ENCODE data around the gene PNCK. TPM values are rescaled to one million over a fixed set of nuclear protein-coding genes. Genes with fewer than 3 reads are reported as not detected.
"Not testable (repeated sequence)": the region's sequence is repeated elsewhere in the genome, so short reads cannot be mapped to it uniquely, and the experiment has no call there.

Gene PNCK
- total and polyA plus RNA-seq, 5 experiments from 2014 or later: not detected

DNA sequence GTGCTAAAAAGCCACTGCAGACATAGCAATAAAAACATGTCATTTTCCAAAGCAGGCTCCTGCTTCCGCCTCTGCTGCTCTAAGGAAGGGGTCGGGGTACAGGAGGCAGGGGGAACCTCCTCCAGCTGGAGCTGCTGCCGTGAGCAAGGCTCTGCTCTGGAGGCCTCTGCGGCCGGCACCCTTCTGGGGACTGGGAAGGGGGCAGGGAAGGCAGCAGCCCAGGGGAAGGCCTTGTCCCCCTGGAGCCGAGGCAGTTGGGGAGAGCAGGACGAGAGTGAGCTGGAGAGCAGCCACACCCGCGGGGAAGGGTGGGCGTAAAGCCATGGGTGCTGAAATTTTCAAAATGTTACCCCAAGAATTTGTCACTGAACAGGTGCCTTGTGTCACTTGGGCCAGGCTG is 22.9 kb upstream of the PNCK start:
- peak overlapping the region in 1 of 10 donors; percentile 68 for H3K27ac Mint-ChIP-seq
- H3K36me3 Mint-ChIP-seq: peaks cover 0 to 32% (median 0%) of the 10 kb centered on the region in 3 donors
- DNase-seq, POLR2A ChIA-PET, H3K9me3 Mint-ChIP-seq, H3K4me3 Mint-ChIP-seq, H3K4me1 Mint-ChIP-seq, H3K27me3 Mint-ChIP-seq, ATAC-seq: not testable (repeated sequence)

DNA sequence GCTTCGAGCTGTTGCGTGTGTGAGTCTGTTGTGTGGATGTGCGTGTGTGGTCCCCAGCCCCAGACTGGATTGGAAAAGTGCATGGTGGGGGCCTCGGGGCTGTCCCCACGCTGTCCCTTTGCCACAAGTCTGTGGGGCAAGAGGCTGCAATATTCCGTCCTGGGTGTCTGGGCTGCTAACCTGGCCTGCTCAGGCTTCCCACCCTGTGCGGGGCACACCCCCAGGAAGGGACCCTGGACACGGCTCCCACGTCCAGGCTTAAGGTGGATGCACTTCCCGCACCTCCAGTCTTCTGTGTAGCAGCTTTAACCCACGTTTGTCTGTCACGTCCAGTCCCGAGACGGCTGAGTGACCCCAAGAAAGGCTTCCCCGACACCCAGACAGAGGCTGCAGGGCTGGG is 22.5 kb upstream of the PNCK start:
- no peak for DNase-seq
- peak overlapping the region in 1 of 10 donors; percentile 36 for H3K27ac Mint-ChIP-seq
- no peaks in the 10 kb centered on the region for H3K4me1 Mint-ChIP-seq
- no peak for ATAC-seq
- POLR2A ChIA-PET: no interaction called here
- H3K36me3 Mint-ChIP-seq: peaks cover 0 to 32% (median 0%) of the 10 kb centered on the region in 3 donors
- H3K4me3 Mint-ChIP-seq: no peak overlapping the region
- no peaks in the 10 kb centered on the region for H3K9me3 Mint-ChIP-seq
- no peaks in the 10 kb centered on the region for H3K27me3 Mint-ChIP-seq

DNA sequence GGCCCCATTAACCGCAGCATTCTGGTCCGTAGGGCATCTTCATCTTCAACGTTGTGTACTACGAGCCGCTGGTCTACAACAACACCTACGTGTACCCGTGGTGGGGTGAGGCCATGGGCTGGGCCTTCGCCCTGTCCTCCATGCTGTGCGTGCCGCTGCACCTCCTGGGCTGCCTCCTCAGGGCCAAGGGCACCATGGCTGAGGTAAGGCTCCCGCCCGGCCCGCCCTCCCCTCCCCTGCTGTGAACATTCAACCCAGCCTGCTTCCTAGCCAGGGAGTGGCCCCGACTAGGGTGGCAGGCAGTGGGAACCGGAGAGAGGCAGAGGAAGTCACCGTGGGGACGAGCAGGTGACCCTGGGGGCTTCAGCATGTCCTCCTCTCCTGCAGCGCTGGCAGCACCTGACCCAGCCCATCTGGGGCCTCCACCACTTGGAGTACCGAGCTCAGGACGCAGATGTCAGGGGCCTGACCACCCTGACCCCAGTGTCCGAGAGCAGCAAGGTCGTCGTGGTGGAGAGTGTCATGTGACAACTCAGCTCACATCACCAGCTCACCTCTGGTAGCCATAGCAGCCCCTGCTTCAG is 21.2 kb upstream of the PNCK start:
- Mint-ChIP-seq H3K9me3 (no peaks in the 10 kb centered on the region), H3K27me3 (peaks cover 0 to 3% (median 0%) of the 10 kb centered on the region in 5 donors), H3K36me3 (peaks cover 0 to 28% (median 0%) of the 10 kb centered on the region in 3 donors), H3K4me1 (no peaks in the 10 kb centered on the region), H3K27ac (peak overlapping the region in 1 of 10 donors; percentile 34), H3K4me3 (no peak overlapping the region)
- no peak for ATAC-seq
- no peak for DNase-seq
- POLR2A ChIA-PET: no interaction called here

DNA sequence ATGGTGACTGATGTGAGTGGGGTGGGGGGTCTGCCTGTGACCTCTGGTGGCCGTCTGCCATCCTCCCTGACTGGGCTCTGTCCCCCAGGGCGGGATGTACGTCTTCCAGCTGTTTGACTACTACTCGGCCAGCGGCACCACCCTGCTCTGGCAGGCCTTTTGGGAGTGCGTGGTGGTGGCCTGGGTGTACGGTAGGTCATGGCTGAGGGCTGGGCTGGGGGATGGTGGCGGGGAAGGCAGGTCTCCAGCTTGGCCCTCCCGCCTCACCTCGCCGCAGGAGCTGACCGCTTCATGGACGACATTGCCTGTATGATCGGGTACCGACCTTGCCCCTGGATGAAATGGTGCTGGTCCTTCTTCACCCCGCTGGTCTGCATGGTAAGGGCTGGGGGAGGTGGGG is 20.6 kb upstream of the PNCK start:
- H3K27me3 Mint-ChIP-seq, H3K4me1 Mint-ChIP-seq, DNase-seq, ATAC-seq, H3K27ac Mint-ChIP-seq, H3K4me3 Mint-ChIP-seq, POLR2A ChIA-PET, H3K9me3 Mint-ChIP-seq: not testable (repeated sequence)
- H3K36me3 Mint-ChIP-seq: peaks cover 0 to 28% (median 0%) of the 10 kb centered on the region in 3 donors

DNA sequence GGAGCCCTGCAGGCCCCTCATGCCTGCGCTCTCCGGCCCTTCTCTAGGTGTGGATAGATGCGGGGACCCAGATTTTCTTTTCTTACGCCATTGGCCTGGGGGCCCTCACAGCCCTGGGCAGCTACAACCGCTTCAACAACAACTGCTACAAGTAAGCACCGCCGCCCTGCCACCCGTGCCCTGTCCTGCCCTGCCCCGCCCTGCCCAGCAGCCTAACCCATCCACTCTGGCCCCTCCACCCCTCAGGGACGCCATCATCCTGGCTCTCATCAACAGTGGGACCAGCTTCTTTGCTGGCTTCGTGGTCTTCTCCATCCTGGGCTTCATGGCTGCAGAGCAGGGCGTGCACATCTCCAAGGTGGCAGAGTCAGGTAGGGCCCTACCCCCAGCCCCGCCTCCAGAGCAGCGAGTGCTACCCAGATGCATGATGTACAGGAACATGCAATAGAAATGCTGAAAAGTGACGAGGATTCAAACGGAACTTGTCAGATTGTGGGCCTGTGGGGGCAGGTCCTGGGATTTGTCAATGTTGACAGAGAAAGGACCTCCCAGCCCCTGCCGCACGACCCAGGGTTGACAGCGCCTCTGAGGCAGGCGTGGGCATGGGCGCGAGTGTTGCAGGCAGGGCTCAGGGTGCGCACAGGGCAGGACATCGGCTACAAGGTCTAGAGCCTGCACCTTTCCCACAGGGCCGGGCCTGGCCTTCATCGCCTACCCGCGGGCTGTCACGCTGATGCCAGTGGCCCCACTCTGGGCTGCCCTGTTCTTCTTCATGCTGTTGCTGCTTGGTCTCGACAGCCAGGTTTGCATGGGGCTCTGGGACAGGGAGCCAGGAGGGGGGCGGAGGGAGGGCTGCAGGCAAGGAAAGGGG is 19.8 kb upstream of the PNCK start:
- peaks cover 0 to 23% (median 0%) of the 10 kb centered on the region in 3 donors for H3K36me3 Mint-ChIP-seq
- no peak for ATAC-seq
- H3K27ac Mint-ChIP-seq: no peak overlapping the region

DNA sequence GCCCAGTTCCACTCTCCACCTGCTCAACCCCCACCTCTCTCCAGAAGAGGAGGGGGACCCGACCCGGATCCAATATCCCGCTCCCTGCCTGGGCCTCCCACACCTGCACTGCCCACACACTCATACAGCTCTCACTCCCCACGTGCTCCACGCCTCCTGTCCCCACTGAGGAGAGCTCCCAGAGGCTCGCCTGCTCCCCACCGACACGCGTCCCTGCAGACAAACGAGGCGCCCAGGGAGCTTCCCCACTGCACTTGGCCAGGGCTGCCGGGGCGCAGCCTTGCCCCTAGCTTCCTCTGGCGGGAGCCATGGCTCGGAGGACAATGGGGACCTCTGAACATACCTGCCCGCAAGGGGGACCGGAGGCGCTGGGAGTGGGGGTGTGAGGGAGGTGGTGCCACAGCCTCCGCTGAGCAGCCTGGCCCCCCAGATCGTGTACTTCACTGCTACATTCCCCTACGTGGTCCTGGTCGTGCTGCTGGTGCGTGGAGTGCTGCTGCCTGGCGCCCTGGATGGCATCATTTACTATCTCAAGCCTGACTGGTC is 19.1 kb upstream of the PNCK start:
- Mint-ChIP-seq H3K4me1 (no peaks in the 10 kb centered on the region), H3K9me3 (no peaks in the 10 kb centered on the region), H3K27me3 (peaks cover 0 to 3% (median 0%) of the 10 kb centered on the region in 5 donors), H3K27ac (no peak overlapping the region), H3K36me3 (peaks cover 0 to 20% (median 0%) of the 10 kb centered on the region in 3 donors), H3K4me3 (no peak overlapping the region)
- ATAC-seq: no peak
- no peak for DNase-seq
- POLR2A ChIA-PET: no interaction called here

More for the DNA sequence above, 19.8 kb upstream of the PNCK start:
- no peak overlapping the region for H3K4me3 Mint-ChIP-seq
- POLR2A ChIA-PET: no interaction called here
- H3K9me3 Mint-ChIP-seq: no peaks in the 10 kb centered on the region
- peaks cover 0 to 3% (median 0%) of the 10 kb centered on the region in 5 donors for H3K27me3 Mint-ChIP-seq
- no peaks in the 10 kb centered on the region for H3K4me1 Mint-ChIP-seq
- no peak for DNase-seq

DNA sequence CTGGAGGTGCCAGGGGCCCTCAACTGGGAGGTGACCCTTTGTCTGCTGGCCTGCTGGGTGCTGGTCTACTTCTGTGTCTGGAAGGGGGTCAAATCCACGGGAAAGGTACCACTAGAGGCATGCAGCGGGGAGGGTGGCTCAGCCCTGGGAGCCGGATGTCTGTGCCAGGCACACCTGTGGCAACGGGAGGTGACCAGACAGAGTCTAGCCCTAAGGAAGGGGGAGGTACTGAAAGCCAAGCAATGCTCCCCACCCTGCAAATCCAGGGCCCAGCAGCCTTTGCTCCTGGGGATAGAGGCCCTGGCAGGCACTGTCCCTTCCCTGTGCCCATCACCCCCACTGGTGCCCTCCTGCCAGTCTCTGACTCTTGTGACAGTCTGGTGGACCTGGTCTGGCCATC is 18.4 kb upstream of the PNCK start:
- ATAC-seq (no peak), DNase-seq (no peak)
- Mint-ChIP-seq H3K4me1 (peaks cover 0 to 6% (median 0%) of the 10 kb centered on the region in 4 donors), H3K9me3 (no peaks in the 10 kb centered on the region), H3K27me3 (peaks cover 0 to 3% (median 0%) of the 10 kb centered on the region in 5 donors), H3K4me3 (peak overlapping the region in 1 of 10 donors; percentile 14), H3K36me3 (peaks cover 0 to 13% (median 0%) of the 10 kb centered on the region in 3 donors), H3K27ac (no peak overlapping the region)
- POLR2A ChIA-PET: no interaction called here

DNA sequence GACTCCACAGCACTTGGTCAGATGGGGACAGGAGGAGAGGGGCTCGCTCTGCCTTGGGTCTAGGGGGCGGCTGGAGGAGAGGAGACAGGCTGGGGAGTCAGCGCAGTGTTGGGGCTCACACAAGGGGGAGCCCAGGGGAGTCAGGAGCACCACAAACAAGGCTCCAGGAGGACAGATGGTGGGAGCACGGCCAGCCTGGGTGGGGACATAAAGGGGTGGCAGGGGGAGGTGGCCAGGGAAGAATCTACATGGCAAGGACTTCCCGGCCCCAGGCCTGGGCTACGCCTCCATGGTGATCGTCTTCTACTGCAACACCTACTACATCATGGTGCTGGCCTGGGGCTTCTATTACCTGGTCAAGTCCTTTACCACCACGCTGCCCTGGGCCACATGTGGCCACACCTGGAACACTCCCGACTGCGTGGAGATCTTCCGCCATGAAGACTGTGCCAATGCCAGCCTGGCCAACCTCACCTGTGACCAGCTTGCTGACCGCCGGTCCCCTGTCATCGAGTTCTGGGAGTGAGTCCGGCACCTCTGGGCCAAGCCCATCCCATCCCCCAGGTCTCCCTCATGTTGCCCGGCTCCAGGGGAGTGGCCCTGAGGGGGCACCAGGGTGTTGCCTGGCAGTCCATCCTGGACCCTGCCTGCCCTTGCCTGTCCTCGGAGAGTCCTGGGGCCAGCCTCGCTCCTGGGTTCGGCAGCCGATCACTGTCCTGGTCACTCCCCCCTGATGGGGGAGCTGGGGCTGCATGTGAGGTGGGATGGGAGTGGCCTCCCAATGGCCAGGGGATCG is 17.6 kb upstream of the PNCK start:
- ATAC-seq, H3K27me3 Mint-ChIP-seq, H3K27ac Mint-ChIP-seq, H3K36me3 Mint-ChIP-seq, H3K4me1 Mint-ChIP-seq, H3K9me3 Mint-ChIP-seq, POLR2A ChIA-PET: not testable (repeated sequence)
- peak in 1 of 10 donors; percentile 35 for DNase-seq
- H3K4me3 Mint-ChIP-seq: peak overlapping the region in 1 of 10 donors; percentile 41

DNA sequence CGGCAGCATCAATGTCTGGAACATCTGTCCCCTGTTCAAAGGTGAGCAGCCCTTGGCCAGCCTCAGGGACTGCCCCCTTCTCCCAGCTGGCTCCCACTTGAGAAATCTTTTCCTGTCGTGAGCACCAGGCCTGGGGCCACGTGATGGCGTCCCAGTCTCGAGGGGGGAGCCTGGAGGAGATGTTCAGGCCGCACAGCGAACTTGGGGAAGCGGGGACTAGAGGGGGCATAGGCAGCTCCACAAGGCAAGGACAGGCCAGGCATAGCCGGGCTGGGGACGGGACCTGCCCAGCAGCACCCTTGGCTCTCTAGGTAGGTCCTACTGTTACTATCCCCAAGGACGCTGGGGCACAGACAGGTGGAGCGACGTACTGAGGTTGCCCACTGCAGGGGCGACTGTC is 16.9 kb upstream of the PNCK start:
- Mint-ChIP-seq H3K36me3 (no peaks in the 10 kb centered on the region), H3K4me1 (peaks cover 0 to 6% (median 0%) of the 10 kb centered on the region in 4 donors), H3K4me3 (peak overlapping the region in 1 of 10 donors; percentile 70), H3K9me3 (no peaks in the 10 kb centered on the region), H3K27ac (no peak overlapping the region), H3K27me3 (peaks cover 0 to 12% (median 4%) of the 10 kb centered on the region in 5 donors)
- ATAC-seq: no peak
- peak in 1 of 10 donors; percentile 11 for DNase-seq
- POLR2A ChIA-PET: no interaction called here

DNA sequence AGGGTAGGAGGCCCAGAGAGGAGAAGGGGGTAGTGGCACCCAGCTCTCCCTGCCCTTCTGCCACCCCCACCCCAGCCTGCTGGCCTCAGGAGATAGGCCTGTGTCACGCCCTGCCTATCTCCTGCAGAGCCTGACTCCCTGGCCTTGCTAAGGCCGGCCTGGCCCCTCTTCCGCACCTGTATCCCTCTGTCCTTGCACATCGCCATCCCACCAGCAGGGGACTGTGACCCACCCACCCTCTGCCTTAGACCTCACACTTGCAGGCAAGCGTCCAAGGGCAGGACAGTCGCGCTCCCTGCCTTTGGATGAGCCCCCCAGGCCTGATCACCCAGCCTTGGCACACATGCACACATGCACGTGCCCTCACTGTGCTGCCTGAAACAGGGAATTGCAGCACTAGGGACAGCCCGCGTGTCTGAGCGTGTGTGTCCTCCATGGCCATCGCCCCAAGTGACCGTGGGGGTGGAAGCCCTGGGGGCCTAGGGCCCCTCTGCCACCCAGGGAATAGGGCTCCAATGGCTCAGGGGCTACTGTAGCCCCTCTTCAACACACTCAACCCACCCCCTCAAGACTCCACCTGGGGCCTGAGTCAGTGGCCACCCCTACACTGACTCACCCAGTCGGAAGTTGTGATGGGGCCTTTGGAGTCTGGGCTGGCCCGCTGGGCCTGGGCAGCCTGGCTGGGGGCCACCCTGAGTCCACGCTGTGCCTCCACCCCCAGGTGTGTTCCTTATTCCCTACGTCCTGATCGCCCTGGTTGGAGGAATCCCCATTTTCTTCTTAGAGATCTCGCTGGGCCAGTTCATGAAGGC is 16.2 kb upstream of the PNCK start:
- POLR2A ChIA-PET: no interaction called here
- no peaks in the 10 kb centered on the region for H3K9me3 Mint-ChIP-seq
- no peaks in the 10 kb centered on the region for H3K36me3 Mint-ChIP-seq
- DNase-seq (peak in 1 of 10 donors; percentile 15), ATAC-seq (no peak)
- H3K27me3 Mint-ChIP-seq: peaks cover 0 to 12% (median 4%) of the 10 kb centered on the region in 5 donors
- peaks cover 0 to 6% (median 0%) of the 10 kb centered on the region in 4 donors for H3K4me1 Mint-ChIP-seq
- no peak overlapping the region for H3K27ac Mint-ChIP-seq
- peak overlapping the region in 5 of 10 donors; percentile 23 to 70 (median 50) for H3K4me3 Mint-ChIP-seq

DNA sequence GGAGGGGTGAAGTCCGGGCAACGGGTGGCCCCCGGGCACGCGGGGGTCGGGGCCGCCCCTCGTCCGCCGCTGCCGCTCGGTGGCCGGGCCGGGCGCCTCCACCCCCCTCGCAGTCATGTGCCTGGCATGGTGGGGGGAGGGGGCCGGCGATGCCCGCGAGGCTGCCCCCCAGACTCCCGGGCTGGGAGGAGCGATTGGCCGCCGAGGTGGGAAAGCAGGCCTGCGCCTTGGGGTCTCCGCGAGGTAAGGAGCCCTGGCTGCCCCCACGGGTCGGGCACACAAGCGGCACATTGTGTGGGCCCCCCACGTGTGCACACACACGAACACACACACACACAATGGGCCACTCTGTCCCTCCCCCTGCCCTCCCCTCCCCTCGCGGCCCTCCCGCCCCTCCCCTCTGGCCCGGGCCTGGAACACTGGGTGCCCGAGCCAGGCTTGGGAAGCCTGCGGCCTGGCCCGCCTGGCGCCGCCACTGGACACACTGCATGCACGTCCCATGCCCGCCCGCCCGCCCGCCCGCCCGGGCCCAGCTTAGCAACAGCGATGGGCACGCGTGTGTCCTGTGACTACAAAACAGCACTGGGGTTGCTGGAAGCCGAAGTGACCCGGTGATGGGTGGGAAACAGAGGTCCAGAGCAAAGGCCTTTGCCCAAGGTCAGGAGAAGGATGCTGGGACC is 15.4 kb upstream of the PNCK start:
- H3K36me3 Mint-ChIP-seq: no peaks in the 10 kb centered on the region
- POLR2A ChIA-PET: no interaction called here
- H3K4me1 Mint-ChIP-seq: peaks cover 0 to 6% (median 0%) of the 10 kb centered on the region in 4 donors
- DNase-seq (peak in 1 of 10 donors; percentile 14), ATAC-seq (no peak)
- H3K9me3 Mint-ChIP-seq: no peaks in the 10 kb centered on the region
- H3K27ac Mint-ChIP-seq: no peak overlapping the region
- H3K4me3 Mint-ChIP-seq: peak overlapping the region in 1 of 10 donors; percentile 34
- H3K27me3 Mint-ChIP-seq: peaks cover 0 to 12% (median 4%) of the 10 kb centered on the region in 5 donors

Measured in naive thymus-derived CD8-positive, alpha-beta T cell (primary cell).